ENCODE data around the gene EFNA5.
A peak's percentile ranks its signal among the peaks of the same experiment; 100 is the strongest.
"Not testable (repeated sequence)": the region's sequence is repeated elsewhere in the genome, so short reads cannot be mapped to it uniquely, and the experiment has no call there.

The EFNA5 gene

DNA sequence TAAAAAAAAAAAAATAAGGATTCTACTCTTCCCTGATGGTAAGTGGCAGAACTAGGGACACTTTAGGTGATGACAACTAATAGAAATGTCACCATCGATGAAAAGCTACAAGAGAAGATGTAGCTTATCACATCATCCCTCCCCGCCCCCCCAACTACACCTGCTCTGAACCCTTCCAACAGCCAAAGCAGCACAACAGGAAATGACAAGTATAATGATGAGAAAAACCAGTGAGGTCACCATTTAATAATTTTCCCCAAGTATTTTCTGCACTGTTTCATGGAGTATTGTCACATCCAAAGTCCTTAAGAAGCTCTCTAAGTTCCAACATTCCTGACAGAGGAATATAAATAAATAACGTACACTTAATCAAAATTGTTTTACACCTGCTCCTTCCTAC, 221.4 kb downstream of the EFNA5 start:
- no peak for DNase-seq

DNA sequence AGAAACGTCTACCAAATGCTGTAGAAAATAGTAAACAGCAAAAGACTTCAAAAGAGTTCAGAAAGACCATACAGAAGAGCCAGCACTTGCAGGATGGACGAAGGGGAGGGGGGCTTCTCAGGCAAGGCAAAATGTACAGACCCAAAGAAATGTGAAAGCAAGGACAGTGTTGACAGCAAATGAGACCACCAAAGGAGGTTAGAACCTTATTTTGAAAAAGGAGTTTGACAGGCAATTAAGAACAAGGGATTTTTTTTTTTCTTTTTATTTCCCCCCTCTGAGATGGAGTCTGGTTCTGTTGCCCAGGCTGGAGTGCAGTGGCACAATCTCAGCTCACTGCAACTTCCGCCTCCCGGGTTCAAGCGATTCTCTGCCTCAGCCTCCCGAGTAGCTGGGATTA, 223.2 kb downstream of the EFNA5 start:
- no peak for DNase-seq

DNA sequence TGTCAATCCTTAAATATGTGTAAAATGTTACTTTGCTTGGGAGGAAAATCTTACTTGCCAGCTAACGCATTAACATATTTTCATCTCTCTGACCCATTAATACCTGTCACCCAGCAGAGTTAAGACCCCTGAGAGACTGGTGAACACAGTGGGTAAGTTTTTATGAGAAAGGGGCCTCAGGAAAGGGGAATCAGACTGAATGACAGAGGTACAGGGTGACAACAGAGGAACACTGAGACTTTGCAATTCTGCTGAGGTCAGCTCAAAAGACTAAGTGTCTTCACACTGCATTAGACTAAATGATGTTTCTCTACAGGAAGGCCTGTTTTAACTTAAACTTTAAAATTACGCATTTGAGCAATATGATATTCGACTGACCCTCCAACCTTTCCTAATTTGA, 223.8 kb downstream of the EFNA5 start:
- no peak for DNase-seq

DNA sequence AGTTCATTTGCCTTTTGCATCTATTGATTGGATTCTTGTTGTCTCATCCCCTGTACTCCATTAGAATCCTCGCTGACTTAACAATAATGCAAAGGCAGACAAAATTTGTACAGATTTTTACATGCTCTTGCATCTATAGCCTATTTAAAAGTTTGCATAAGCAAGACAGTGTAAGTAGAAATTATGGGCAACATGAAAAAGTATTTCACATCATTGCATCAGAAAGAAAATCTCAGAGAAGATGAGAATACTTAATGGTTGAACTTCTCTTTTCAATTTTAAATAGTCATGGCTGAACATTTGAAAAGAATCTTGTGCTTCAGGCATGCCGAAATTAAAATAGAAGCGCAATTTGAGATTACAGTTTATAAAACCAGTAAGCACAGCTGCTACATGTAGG, 226.4 kb downstream of the EFNA5 start:
- DNase-seq = no peak

DNA sequence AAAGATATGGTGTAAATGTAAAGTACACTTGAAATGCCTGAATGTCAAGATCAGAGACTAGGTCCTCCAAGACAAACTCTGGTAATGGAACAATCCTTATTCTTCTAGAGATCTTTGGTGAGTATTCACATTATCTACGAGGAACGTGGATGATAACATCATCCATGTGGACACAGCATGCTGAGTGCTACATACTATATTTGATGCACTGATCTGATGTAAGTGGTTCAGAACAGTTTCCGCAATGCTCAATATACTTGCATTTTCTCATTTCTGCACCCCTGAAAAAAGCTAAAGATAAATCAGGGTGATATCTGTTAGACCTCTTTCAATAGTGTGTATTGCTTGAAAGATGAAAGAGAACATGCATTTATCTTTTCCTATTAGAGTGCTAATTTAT, 226.8 kb downstream of the EFNA5 start:
- DNase-seq = no peak

DNA sequence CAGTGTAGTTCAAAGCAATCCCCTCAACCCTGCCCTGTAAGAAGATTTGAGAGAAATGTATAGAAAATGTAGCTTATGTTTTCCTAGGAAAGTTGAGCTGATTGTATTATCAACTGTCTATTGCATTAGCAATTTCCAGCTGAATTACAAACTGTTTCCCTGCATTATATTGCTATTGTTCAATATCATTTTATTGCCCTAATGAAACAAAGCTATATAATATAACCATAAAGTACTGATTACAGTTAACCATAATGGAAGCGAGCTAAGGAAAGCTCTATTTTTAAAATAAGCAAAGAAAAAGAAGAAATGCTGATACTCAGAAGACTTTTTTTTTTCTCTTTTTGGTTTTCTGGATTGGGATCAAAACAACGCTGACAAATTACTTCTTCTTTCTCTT, 228.3 kb downstream of the EFNA5 start:
- no peak for DNase-seq

DNA sequence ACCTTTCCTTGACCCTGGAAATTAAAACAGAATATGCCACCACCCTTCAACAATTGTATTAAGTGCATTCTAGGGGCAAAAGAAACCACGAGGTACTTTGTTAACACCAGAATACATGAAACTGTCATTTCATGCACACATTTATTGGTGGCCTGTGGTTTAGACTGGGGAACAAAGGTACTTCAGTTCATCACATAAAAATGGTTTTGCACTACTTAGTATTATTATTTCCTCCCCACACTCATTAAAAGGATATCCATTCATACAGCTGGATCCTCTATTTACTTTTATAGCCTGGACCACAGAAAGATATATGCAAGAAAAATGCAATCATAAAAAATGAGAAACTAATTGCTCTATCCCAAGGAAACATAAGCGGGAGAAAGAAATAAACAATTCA, 230.9 kb downstream of the EFNA5 start:
- no peak for DNase-seq

DNA sequence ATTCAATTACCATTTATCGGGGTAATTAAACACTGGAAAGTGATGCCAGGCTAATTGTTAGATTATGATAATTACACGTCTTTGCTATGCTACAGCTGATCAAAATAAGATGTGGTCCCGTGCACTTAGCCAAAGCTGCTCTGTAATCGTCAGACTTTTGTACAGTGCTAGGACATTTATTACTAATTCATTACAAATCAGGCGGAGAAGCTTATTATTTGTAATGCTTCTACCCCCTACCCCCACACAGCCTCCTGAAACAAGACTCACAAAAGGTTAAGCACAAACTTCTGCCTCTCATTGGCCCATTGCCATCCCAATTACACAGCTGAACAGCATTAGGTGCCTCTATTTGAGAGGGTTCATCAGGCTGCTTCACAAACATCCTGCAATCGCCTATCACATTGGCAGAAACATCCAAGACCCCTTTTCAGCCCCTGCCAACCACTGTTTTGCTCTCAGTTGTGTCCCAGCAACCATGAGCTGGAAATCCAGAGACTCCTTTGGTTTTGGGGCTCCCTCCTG, 232.7 kb downstream of the EFNA5 start:
- no peak for DNase-seq

DNA sequence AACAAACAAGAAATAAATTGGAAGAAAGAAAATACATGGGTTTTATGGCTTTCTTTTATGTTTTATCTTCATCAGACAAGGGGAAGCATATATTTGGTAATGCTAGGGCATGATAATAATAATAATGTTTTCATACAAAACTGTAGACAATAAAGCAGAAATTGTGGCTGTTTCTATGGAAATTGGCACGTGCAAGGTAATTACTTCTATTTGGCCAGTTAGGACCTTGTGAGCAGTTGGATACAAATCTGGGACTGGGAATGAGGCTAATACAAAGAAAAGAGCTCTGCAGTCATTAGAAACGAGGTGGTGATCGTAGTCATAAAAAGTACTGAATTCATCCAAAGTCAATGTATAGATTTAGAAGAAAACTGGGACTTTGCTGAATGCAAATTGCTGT, 233.6 kb downstream of the EFNA5 start:
- no peak for DNase-seq

DNA sequence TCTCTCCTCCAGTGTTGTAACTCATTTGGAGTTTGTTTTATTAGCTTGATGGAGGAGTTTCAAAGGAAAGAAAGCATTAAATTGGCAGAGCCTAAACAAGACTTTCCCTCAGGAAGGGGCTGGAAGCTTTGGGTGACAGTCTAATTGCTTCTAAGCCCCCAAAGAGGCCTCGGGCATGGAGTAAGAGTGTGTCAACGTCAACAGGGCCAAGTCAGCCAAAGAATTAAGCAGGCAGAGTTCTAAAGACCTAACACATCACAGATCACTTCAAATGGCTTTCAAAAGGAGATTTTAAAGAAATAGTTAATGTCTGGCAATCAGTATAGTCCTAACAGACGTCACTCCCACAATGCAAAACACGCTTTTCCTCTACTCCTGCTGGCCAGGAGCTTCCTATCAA, 234.5 kb downstream of the EFNA5 start:
- no peak for DNase-seq

DNA sequence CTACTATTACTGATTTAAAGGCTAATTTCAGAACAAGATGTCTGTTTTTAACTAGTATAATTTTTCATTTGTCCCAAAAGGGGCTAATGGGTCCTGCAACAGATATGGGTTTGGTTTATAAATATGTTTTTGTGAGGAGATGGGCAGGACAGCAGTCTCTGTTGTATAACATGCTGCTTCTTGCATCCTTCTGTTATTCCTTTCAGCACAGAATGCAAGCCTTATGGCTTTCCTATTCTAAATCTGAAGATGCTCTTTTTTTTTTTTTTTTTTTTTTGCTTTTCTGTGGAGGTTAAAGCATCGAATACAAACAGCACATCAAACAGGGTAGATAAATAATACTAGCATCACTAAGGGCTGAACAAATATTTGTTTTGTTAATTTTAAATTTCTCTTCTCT, 235.7 kb downstream of the EFNA5 start:
- no peak for DNase-seq

DNA sequence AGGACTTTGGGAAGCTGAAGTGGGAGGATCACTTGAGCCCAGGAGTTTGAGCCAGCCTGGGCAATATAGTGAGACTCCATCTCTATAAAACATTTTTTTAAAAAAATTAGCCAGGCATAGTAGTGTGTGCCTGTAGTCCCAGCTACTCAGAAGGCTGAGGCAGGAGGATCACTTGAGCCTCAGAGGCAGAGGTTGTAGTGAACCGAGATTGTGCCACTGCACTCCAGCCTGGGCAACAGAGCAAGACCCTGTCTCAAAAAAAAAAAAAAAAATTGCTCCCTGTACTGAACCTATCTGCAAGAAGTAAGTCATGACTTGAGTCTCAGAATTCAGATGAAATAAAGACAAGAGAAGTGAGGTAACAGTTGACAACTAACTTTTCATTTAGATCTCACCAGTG, 237.1 kb downstream of the EFNA5 start:
- not testable (repeated sequence) for DNase-seq

DNA sequence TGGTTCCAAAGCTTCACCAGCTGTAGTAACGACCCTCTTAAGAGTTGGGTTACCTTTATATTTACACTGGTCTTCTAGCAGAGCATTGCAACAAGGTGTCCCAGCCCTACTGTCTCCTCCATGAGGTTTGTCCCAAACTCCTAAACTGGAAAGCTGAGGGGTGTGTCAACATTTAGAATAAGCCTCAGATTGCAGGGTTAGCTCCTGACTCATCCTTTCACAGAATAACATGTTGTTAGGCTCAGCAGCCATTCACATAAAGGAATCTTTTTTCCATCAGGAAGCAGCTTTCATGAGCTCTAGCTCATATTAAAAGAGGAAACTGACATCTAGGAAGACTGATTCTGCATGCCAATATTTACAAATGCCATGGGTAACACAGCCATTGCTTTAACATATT, 238.7 kb downstream of the EFNA5 start:
- DNase-seq = no peak

DNA sequence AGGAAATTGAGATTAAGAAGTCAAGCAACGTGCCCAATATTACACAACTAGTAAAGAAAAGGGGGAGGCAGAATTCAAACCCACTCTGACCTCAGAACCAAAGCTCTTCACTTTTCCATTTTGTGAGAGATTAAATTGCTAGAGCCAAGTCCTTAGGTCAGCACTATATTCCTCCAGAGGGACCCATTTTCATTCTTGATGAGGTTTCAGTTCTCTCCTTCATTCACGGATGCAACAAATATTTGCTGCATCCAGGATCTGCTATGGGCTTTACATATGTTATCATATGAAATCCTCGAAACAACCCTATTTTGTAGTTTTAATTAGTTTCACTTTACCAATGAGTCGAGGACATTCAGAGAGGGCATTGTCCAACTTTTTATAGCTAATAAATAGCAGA, 239.2 kb downstream of the EFNA5 start:
- no peak for DNase-seq

DNA sequence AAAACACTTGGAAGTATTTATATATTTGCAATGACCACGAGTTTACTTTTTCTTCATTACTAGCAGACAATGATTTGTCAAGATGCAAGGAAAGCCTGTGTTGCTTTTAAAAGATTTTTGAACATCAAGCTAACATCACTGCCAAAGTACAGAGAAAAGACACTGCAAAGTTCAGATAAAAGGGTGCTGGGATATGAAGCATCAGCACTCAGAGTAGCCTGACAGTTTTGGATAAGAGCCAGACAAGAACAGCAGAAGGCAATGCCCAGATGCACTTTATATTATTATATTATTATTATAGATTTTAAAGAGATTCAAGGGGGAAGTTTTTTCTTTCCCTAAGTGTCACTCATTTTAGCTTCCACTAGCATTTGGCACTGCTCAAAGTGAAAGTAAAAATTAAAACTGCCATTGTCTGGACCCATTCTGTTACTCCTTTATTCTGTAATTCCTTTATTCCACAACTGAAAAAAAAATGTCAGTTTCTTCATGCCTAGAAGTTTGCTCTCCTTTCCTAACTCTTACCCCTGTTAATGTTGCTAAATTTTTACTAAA, 240.6 kb downstream of the EFNA5 start:
- DNase-seq = no peak

DNA sequence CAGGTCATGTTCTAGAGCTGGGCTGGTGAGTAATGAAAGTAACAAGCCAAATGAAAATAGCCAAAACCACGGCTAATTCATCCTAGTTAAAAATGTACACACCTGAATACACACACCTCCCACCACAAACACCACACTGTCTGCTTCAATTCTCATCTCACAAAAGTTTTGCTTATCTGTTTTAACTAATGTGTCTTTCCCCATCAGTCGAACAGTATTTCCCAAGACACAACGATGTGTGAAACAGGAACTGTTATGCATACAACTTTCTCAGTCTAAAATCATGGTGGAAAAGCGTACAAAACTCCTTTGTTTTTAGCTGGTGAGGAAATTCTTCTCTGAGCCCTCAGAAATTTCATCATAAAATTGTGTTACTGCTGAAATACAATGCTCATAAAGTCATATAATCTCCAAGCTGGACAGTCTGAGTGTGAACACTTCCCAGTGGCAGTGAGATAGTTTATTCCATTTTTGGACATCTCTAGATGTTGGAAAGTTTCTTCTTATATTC, 242.4 kb downstream of the EFNA5 start:
- DNase-seq = peak in 1 of 2 donors; percentile 5

DNA sequence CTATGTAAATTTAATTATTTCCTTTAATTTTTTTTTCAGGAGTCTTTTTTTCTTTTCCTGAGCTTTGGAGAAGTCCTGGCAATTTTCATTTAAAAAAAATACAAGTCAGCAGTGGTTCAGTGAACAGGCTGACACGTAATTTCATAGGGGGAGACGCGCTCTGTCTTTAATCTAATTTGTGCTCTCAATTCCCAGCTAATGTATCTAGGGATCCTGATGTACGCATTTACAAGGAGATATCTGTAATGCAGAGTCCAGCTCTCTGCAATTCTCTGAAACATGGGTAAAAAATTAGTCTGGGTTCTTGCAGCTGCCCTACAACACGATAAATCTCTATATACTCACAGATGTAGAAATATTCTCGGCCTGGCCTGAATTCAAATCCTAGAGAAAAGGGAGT, 243.9 kb downstream of the EFNA5 start:
- no peak for DNase-seq

DNA sequence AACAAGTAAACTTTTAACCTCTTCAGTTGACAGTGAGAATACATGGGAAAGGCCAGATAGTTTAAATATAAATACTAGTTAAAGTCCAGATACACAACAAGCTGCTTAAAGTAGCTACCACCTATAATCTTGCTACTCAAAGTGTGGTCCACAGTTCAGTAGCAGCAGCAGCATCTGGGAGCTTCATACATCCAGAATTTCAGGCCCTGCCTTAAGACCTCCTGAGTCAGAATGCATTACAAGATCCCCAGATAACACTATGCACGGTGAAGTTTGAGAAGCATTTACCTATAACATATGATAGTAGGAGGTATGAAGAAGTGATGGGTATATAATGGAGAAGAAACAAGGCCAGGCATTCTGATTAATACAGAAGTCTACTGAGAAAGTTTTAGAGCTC, 244.5 kb downstream of the EFNA5 start:
- DNase-seq = no peak

DNA sequence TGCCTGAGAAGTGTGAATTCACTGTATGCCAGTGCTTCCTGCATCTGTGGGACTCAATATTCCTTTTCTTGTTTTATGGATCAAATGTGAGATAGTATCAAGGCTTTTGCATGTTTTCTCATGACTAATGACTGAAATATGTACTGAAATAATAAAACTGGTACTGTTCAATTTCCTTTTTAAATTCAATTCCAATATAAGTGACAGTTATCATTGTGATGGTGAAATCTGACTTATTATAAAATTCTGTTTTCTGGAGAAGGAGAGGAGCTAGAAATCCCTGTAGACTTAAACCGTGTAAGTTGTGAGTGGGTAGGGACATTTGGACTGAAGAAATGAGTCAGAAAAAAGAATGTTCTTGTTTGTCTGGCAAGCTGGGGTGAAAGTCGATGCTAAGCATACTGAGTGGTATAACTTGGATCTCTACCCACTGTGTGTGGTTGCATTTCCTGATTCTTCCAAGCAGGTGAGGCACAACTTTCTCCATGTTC, 245.2 kb downstream of the EFNA5 start:
- no peak for DNase-seq

DNA sequence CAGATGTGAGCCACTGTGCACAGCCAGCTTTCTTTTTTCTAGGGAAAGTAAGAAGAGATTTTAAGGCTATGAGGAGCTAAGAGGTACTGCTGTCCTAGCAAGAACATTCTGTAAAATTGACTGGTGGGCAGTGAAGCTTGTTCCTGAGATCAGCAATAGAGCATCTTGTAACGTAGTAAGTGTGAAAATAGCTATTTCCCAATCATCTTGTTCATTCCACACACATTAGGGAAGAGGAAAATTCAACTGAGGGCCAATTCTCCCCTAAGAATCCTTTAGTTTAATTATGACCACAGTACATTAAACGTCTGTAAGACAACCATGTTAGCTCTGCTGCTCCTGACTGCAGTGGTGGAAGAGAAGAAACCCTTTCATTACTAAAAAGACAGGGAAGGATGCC, 246.2 kb downstream of the EFNA5 start:
- DNase-seq = no peak

DNA sequence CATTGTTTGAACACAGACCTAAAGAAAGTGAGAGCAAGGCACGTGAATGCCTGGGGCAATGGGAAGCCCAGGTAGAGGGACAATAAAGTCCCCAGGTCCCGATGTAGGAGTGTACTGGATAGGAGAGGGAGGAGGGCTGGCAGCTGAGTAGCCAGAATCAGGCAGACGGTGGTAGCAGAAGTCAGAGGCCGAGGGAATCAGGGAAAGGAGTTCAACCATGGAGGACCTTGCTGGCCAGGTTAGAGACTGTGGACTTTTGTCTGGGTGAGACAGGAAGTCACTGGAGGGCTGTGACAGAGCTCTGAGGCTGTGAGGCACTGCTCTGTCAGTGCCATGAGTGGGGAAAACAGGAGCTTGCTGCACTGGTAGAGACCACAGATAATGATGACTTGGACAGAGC, 248.2 kb downstream of the EFNA5 start:
- no peak for DNase-seq

DNA sequence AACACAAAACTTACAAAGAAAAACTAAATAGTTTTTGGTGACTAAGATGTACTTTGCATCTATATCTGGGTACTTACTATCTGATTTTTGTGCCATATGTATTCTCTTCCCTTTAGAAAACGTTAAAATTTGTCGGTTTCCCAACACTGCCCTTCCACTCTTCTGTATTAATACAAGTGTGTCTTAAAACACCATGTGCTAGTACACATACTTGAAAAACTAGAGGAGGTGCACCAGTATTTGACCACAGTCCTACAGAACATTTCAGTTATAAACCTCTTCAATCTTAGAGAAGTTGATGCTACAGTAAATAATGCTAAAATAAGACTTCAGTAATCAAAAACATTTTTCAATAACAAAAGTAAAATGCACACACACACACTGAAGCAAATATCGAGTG, 251.2 kb downstream of the EFNA5 start:
- DNase-seq = no peak

DNA sequence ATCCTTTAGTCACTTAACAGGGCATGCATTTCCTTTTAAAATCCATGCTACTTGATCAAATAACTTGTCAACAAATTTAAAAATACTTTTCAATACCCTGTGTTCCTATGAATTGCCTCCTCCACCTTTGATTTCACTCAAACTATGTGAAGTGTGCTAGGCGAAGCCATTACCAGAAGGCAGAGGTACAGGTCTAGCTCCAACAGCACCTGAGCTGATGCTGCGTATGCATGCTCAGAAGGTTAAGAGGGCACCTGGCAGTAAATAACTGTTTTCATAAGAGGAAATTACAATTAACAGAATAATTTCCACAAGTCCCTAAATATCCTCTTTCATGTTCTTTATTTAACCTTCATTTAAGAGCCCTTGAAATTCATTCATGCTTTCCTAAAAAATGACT, 251.8 kb downstream of the EFNA5 start:
- DNase-seq = no peak

DNA sequence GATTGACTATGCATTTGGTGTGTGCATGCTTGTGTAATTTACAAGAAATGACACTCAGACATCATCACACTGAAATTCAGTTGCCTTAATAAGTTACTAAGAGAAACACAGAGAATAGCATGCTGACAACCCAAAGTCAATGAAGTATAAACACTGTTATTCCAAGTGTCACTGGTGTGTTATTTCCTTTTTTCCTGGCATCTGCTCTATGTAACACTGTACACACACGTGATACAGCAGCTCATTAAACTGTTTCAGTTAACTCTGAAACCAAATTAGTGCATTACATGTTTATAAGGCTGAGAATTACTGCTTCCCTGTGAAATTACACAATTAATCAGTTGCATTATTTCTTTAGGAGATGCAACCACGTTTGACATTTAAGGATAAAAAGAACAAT, 252.7 kb downstream of the EFNA5 start:
- no peak for DNase-seq

DNA sequence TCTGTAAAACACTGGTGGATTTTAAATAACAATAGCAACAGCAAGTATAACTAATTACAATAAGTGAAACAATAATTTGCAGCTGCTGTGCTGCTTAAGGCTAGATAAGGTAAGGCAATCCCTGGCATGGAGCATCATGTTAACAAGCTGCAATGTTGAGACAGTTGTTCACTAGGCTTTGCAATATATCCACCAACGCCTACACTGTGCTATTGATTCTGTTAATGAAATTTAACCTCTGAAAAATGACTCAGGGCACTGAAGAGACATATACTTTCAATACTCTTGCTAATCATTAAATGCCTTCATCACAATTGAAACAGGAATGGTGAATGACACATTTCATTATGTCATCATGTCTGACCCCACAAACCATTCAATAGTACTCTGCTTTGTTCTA, 255.0 kb downstream of the EFNA5 start:
- no peak for DNase-seq

All from CD4-positive, alpha-beta T cell treated with Interleukin-4 for 1 hour (primary cell).